A172 (cell line): Measurements from ENCODE around the gene SYNPR. TPM values are rescaled to one million over a fixed set of nuclear protein-coding genes. Genes with fewer than 3 reads are reported as not detected.

Experiments used
- DNase-seq: peaks from one replicate; pipeline ENCODE4 v3.0.0-alpha.2; 2015; ENCODE audit warnings: low spot score
- total RNA-seq: library from RNA; depleted of rRNA; stranded (reverse); fragments of >200 nt; shearing (Covaris generic); gene quantifications from 2 replicates; pipeline ENCODE4 v1.2.3, GENCODE V29; 2014

The SYNPR gene
- total RNA-seq, 1 experiment from 2014 or later, result not detected

DNA sequence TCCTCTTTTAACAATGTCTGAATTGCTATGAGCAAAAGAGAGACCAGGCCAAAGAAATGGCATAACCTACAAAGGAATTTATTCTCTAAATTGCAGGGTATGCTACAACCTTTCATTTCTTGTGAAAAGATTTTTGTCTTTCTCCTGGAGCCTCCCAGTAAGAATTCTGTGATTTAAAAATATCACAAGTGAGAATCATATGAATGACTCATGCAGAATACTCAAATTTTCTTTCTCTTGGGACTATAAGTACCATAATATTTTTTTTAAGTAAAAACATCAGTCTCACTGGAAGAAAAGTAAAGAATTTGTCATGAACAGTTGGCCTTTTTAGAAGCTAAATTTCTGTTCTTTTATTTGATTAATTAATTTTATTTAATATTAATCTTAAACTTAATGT is 26.3 kb downstream of the SYNPR start:
- no peak for DNase-seq

DNA sequence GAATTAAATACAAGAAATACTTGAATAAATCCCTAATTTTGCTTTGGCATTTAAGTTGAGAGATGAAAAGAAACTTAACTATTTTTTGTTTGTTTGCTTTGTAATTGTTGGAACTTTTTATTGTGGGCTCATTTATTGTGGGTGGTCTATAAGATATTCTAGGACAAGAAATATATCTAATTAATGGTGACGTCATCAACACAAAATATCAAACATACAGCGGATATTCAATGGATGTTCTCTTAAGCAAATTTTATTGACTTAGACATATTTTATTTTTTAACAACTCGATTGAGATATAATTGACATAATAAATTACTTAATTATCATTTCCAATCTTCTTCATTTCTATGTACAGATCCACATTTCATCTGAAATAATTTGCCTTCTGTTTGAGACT is 30.0 kb downstream of the SYNPR start:
- DNase-seq, result no peak

DNA sequence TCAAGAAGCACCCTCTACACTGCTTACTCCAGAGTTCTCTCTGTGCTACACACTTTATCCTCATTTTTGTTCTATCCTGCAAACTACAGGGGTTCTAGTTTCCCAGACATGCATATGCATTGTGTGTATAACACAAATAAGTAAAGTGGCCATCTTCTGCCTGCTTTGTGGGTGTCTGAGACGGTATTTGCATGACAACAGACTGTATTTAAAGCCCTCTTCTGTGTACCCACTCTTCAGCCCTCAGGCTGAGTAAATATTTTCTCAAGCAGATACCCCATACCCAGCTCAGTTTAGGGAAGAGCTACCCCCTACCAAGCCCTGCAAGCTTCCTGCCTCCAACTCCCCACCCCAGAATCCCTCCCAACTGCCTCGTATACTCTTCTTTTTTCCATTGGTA is 31.7 kb downstream of the SYNPR start:
- DNase-seq, result no peak

DNA sequence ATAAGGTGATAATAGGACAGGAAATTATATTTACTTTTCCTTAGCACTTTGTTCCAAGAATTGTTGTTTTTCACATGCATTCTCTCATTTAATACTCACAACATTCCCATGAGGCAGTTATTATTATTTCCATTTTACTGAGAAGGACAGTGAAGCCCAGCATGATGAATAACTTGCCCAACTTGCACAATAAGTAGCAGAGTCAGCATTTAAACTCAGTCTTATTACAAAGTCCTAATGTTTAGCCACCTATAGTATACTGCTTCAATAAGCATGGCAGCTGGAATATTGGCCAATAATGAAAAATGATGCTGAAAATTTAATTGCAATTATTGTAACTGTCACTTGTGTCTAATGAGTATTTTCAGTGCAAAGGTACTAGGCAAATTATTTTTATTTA is 45.7 kb downstream of the SYNPR start:
- DNase-seq, result no peak

DNA sequence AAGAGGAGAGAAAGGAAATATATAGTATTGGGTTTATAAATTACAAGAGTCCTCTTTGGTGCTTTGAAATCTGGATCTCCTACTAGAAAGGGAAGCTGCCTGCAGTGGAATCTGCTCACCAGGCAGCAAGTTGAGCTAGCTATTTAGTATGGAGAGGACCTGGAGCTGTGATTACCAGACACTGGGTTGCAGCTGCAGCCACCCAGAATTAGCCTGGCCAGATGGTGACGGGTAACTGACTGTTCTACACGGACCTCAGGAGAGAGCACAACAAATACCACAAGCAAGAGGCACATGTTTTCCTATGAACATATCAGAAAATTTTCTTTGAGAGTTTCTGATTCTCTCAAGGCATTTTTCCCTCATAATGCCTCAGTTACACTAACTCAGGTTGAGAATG is 46.5 kb downstream of the SYNPR start:
- DNase-seq, result no peak

DNA sequence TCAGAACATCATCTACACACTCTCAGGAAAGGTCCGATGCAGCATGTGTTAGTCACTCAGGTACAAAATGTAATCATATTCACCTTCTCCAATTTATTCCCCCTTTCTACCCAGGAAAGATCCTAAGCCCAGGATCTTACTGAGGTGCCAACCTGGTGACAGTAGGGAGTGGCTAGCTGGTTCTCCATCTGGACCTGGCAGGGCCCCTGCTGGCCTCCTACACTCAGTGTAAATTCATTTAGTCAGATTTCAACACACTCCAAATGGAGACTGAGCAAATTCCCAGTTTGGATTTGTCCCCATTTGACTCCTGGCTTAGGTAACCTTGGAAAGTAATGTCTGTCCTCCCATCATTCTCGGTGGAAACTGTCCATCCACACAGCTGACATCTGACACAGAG is 47.3 kb downstream of the SYNPR start:
- no peak for DNase-seq

DNA sequence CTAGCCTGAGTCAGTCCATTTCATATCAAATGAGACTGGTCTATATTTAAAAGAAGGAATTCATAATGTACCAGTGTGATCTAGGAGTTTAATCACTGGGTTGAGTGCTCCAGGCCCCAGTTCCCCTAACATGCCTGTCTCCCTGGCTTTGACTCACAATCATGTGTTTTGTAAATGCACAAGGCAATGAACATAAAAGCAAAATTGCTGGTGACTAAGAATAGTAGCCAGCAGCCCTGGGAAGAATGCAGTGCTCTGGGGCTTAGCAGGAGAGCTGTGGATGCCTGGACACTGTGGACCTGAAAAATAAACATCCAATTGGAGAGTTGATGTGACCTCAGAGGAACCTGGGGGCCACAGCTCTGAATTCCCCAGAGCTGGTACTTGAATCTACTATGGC is 50.3 kb downstream of the SYNPR start:
- DNase-seq, result no peak

DNA sequence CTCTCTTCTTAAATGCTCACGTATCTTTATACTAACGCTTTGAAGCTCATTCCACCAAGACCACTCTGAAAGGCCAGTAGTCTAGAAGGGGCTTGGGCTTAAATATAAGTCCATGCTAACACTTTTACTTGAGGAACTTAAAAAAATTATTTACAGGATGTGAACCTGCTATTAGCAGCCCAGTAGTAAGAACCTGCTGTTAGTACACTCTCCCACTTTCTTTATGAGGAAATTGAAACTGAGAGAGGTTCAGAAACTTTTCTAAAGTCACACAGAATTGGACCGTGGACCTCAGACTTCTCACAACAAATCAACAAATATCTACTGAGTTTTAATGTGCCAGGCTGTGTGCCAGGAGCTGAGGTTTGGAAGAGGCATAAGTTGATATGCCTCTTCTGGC is 53.4 kb downstream of the SYNPR start:
- DNase-seq, result no peak

DNA sequence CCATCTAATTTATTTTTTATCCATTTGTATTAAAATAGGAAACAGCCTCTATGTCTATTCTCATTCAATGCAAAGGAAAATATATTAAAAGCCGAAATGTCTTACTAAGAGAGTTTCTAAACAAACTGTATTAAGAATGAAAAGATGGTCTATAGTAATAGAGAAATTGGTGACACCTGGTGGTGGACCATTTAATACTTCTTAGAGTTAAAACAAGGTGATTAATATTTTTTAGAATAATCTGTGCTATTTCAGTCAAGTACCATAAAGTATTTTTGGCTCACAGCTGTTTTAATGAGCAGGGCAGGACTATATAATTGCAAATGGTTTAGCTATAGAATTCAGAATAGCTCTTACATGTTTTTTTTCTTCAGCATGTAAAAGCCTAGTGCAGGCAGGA is 55.7 kb downstream of the SYNPR start:
- peak; percentile 14 for DNase-seq

DNA sequence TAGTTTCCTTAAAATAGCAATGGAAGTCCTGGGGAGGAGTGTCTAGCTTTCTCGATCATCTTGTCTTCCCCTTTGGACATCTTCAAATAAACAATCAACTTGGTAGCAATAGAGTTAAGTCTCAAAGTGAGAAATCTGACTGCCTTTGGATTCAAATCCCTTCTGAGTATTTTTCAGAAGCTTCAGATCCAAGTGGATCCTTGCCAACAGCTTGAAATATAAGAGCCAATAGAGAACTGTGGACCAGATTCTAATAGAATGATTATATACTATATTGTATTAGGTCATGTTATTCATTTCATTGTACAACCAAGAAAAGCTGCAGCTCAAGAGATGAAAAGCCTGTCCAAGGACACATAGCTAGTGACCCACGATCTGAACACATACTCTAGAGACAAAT is 60.2 kb downstream of the SYNPR start:
- DNase-seq, result no peak

DNA sequence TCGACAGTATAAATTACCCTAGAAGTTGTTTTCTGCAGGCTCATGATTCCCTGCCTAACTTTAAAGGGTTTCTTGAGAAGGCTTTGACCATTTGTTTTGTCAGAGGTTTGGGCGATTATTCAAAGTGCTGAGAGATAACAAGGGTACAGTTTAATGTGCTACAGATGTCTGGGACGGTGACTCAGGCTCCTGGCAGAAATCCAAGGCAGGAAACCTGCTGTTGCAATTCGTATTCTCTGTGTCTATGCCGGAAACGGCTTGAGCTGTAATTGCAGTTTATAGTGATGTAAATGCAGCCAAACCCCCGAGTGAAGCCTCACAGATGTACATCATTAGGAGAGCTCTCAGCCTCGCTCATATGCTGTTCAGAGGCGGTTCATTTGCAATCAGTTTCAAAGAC is 65.6 kb downstream of the SYNPR start:
- DNase-seq, result peak; percentile 94

DNA sequence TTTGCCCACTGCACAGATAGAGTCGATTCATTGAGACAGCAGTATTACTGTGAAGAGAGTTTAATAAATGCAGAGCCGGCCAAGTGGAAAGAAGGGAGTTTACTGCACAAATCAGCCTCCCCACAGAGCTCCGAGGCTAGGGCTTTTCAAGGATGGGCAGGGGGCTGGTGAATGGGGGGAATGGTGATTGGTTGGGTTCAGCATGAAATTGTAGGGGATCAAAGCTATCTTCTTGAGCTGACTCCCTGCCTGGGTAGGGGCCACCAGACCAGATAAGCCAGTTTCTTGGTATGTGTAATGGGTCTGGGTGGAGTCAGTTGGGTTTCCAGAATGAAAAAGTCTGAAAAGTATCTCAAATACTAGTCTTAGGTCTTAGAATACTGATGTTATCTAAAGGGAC is 66.6 kb downstream of the SYNPR start:
- no peak for DNase-seq

DNA sequence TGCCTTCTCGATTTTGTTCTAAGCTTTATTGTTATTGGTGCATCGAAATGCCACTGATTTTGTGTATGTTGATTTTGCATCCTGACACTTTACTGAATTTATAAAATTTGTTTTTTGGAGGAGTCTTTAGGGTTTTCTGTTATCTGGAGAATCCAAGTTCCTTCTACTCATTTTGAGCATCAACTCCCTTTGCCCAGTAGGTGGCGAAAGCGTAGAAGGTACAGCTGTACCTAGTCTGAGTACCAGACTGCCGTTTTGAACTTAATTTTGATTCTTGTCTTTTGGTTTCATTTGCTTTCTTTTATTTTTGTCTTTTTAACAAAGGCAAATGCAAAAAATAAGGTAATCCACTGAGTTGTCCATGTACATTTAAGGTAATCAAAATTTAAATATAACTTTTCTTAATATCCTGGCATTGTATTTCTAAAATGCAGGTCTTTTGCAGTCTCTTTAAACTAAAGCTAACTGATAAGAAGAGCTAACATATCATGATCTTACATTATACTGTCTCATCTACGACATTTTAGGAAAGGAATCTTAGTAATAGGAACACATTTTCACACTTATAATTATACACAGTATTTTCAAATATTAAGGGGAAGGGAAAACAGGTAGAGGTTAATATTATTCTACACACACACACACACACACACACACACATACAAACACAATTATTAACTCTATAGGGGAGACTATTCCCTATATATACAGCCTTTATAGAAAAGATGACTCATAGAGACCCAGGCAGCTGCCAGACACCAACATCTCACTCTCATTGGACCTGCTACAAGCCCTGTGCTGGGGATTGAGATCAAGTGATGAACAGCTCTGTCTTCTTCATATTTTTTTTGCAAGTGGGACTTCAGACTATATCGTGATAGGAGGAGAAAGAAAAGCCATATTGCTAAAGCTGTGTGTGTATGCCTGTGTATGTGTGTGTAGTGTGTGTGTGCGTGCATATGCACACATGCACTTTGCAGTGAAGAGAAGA is 71.8 kb downstream of the SYNPR start:
- peak; percentile 56 for DNase-seq

DNA sequence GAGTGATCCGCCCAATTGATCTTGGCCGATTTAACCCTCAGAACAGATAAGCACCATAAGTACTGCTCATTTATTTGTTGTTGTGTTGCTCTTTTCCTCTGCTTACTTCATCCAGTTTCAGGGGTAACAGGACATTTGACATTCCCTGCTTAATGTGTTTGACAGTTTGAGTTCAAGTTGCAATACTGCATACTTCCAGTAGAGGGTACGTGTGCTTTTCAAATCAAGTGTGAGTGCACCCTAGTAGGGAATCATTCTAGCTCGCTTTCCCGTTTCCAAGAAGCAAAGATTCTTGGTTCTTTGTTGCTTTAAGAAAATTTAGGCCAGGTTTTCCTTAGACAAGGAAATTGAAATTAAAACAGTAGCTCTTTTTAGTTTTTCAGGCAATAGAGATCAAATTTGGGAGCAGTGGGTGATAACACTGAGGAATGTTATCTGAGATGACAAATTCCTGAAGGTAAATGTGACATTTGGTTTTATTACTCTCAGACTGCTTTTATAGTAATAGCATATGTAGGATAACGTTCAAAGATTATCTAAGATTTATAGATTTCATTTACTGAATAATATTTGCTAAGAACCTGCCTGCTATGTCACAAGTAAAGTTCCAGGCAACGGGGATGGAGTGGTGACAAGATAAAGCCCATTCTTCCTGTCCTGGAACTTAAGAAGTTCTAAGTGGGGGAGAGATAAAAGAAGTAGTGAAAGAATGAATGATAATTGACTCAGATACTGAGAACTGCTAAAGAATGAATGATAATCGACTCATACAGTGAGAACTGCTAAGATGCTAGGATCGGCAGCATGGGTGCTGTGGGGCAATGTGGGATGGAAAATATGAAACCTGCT is 73.3 kb downstream of the SYNPR start:
- peak; percentile 40 for DNase-seq

DNA sequence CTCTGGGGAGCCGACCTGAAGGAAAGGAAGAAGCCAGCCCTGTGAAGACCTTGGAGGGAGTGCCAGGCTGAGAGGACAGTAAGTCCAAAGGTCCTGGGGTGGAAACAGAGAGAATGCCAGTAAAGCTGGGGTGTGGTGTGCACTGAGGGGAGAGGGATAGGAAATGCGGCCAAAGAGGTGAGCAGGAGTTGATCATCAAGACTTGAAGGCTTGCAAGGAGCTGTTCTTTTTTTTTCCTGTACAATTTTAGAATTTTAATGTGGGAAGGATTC is 73.8 kb downstream of the SYNPR start:
- DNase-seq, result no peak

DNA sequence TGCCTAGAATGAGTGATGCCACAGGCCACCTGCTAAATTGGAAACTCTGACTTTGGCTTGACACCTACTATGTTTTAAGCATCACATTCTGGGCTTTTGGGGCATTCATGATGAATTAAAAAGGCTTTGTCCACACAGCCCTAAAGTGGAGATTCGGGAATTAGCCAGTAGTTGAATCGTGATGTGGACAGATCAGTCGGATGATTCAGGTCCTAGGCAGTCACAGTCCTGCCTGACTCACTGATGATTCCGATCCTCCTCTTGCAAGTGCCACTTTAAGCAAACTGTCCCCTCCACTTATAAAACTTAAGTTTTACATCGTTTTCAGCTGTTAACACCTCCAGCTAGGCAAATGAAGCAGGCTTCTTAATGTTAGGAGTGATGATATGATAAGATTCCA is 75.3 kb downstream of the SYNPR start:
- DNase-seq, result peak; percentile 18

DNA sequence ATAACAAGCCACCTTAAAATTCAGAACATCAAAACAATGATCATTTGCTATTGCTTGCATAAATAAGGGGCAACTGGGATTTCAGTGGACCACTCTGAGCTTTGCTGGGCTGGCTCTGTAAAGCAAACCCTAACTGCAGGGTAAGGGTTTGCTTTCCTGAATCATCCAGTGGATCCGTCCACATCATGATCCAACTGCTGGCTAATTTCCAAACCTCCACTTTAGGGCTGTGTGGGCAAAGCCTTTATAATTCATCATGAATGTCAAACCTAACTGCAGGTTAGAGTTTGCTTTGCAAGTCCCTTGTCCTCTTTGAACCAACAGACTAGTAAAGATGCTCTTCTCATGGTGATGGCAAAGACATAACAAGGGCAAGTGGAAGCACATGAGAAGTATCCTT is 76.1 kb downstream of the SYNPR start:
- DNase-seq, result no peak

DNA sequence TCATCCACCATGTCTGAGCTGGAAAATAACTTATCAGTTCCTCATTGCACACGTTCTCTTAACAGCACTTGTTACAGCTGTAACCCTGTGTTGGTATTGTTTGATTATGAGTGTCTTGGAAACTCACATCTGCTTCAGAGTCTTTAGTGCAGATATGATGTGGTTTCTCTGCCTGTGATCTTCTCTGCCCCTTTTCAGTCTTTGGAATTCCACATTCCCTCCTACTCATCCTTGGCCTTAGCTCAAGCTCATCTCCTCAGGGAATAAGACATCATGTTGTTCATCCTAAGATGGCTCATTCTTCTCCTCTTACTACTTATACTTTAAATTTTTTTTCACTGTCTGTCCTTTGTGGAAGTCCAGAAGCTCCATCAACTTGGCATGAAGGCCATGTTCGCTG is 77.7 kb downstream of the SYNPR start:
- no peak for DNase-seq

DNA sequence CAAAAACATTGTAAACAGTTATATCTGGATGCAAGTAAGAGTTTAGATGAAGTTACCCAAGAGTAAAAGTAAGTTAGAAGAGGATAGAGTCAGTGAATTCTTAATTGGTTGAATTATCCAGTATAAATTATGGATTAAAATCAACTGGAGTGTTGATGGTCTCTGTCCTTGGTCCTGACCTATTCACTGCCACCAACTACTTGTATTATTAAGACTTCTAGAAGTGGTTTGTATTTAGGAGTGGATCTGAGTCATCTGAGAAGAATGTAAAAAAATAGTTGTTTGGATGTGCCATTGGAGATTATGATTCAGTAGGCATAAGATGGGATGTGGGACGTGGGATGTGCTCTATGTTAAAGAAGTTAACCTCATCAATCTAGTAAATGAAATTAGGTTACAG is 86.4 kb downstream of the SYNPR start:
- DNase-seq, result peak; percentile 49

DNA sequence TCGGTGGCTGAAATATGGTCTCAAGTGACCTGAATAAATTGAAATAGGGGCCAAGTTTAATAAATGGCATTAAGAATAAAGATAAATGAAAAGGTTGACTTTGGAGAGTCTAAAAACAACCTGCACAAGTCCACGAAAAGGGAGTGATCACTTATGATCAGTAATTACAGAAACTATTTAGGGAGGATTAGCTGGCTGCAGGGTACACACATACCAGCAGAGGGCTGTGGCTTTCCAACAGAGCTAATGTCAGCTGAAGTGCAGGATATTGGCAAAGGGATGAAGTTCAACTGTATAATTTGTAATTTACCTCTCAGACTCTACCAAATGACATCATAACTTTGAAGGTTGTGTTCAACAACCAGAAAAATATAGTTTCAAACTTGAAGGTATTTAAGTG is 86.8 kb downstream of the SYNPR start:
- DNase-seq, result no peak

DNA sequence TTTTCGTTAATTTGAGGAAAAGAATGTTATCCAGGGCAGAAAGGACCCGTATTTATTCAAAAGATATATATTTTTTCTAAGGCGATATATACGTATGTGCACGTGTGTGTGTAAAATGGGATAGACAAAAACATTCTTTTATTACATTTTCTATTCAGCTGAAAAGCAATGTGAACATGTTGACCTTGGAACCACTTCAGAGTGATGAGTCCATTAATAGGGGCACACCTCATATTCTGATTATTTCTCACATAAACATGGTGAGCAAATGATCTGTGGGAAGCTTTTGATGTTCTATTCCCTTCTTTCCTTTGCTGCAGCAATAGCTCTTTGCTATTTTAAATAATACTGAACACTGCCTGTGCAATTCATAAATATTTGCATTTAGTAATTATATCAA is 87.6 kb downstream of the SYNPR start:
- DNase-seq, result no peak

DNA sequence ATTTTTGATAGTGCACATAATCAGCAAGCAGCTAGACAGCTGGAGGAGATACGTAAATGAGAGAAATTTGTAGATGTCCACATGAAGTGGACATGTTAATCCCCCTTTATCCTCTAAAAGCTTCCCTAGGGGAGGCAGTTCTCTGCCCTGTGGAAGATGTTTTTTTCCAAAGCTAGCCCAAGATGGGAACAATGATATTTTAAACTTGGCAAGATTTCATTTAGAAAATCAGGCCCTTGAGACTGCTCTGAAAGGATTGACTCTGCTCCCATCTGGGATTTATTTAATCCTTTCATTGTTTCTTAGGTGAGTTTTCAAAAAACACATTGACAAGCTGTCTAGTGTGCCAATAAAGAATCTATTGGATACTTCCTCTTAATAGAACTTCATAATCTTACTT is 92.0 kb downstream of the SYNPR start:
- DNase-seq, result no peak

DNA sequence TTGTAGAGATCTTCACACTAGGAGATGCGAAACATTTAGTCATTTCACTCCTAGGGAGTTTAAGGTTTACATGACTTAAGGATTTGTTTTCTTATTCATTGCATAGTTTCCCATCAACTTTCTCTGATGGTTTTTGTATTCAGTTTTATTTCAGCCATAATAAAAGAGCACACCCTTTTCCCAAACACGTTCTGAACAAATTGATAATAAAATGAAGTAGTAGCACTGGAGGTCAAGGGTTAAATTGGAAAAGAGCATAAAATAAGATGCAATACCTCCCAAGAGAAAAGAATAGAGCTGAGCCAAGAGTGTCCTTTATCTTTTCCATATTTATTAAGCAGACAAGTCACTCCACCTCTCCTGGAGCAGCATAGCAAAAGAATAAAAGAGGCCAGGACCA is 104.9 kb downstream of the SYNPR start:
- DNase-seq, result no peak
